Gastroesophageal sphincter (tissue), 4 donors: ENCODE data around the gene PCYT1B. TPM values are rescaled to one million over a fixed set of nuclear protein-coding genes. Genes with fewer than 3 reads are reported as not detected.

Experiments used
- ATAC-seq: fragments of 150-250 bp; one replicate; pipeline ENCODE4 v1.9.1; 2016; ENCODE audit warnings: mild to moderate bottlenecking, moderate library complexity
- H3K27ac ChIP-seq, 4 donors: fragments of 200-600 bp; sonication (generic) in 3 of 4; 1 replicate in 3 of 4; 2 replicates in 1 of 4; pipeline ENCODE4 v1.5.1; 2016 to 2019
- H3K27me3 ChIP-seq: fragments of 200-600 bp; sonication (generic); one replicate; pipeline ENCODE4 v1.5.1; 2019
- H3K36me3 ChIP-seq, 2 donors: fragments of 200-600 bp; sonication (generic); one replicate each; pipeline ENCODE4 v1.5.1; 2019; ENCODE audit warnings: control low read depth in 1 of 2
- H3K4me1 ChIP-seq, 3 donors: fragments of 200-600 bp; sonication (generic); 1 replicate in 2 of 3; 2 replicates in 1 of 3; pipeline ENCODE4 v1.5.1; 2016 to 2019; ENCODE audit warnings: control low read depth in 2 of 3
- H3K4me3 ChIP-seq, 2 donors: fragments of 200-600 bp; sonication (generic); one replicate each; pipeline ENCODE4 v1.5.1; 2019; ENCODE audit warnings: mild to moderate bottlenecking in 1 of 2, moderate library complexity in 1 of 2
- H3K9me3 ChIP-seq, 3 donors: fragments of 200-600 bp; sonication (generic); one replicate each; pipeline ENCODE4 v1.5.1; 2017 to 2019; ENCODE audit warnings: control low read depth in 2 of 3
- CTCF ChIP-seq, 4 experiments: fragments of 200-600 bp in 2 of 4; fragments of 450-650 bp in 2 of 4; sonication (generic) in 1 of 4; IDR thresholded peaks; one replicate each; pipeline ENCODE4 v1.5.1; 2017 to 2019; ENCODE audit warnings: antibody characterized with exemption in 4 of 4, mild to moderate bottlenecking in 2 of 4, moderate library complexity in 2 of 4
- EP300 ChIP-seq: sonication (generic); formaldehyde crosslinking; IDR thresholded peaks from one replicate; pipeline ENCODE4 v1.6.1; 2017; ENCODE audit warnings: antibody characterized with exemption, mild to moderate bottlenecking
- POLR2A ChIP-seq, 2 donors: fragments of 450-650 bp; IDR thresholded peaks; one replicate each; pipeline ENCODE4 v1.6.1; 2017; ENCODE audit warnings: antibody characterized with exemption in 2 of 2, mild to moderate bottlenecking in 2 of 2, moderate library complexity in 1 of 2
- POLR2AphosphoS5 ChIP-seq: sonication (generic); formaldehyde crosslinking; IDR thresholded peaks from one replicate; pipeline ENCODE4 v1.6.1; 2017; ENCODE audit warnings: antibody characterized with exemption
- WGBS, 2 donors: methylation state at CpG; one replicate each; pipeline ENCODE4 v1.1.5; 2018; ENCODE audit warnings: low coverage in 1 of 2; 5-methylcytosine and 5-hydroxymethylcytosine counted together
- total RNA-seq, 4 donors: library from RNA; depleted of rRNA; stranded (reverse); fragments of >200 nt; gene quantifications; one replicate each; pipeline ENCODE4 v1.1.0, GENCODE V29; 2016

PCYT1B gene
- total RNA-seq, 4 donors from 2014 or later = 1.6 to 12.5 (median 4.6) TPM

- 50 to 78% methylated on average over 1 of the region's 1 CpG for WGBS, 2 donors
- peaks cover 0 to 55% of the 10 kb centered on the region in 2 donors for H3K36me3 ChIP-seq
- TF ChIP-seq POLR2A (IDR thresholded peaks at IDR 0.05) = no peak
- no peak for TF ChIP-seq EP300
- TF ChIP-seq POLR2AphosphoS5 = no peak
- TF ChIP-seq CTCF (IDR thresholded peaks at IDR 0.05) = no peak
- no peaks in the 10 kb centered on the region for H3K9me3 ChIP-seq
- no peaks in the 10 kb centered on the region for H3K27me3 ChIP-seq
- no peak for ATAC-seq
- no peak overlapping the region for H3K27ac ChIP-seq
- no peak overlapping the region for H3K4me3 ChIP-seq
- H3K4me1 ChIP-seq = no peaks in the 10 kb centered on the region
These were observed 118.5 kb downstream of the PCYT1B start for GRCh38 chrX:24528605-24529004.

- no peak for ATAC-seq
- no peaks in the 10 kb centered on the region for H3K27me3 ChIP-seq
- no peaks in the 10 kb centered on the region for H3K9me3 ChIP-seq
- peaks cover 0 to 42% of the 10 kb centered on the region in 2 donors for H3K36me3 ChIP-seq
- no peak for TF ChIP-seq POLR2AphosphoS5
- no peak for TF ChIP-seq POLR2A (IDR thresholded peaks at IDR 0.05)
- no peak for TF ChIP-seq CTCF (IDR thresholded peaks at IDR 0.05)
- TF ChIP-seq EP300 = no peak
- 59 to 94% methylated on average over 2 of the region's 2 CpGs for WGBS, 2 donors
- no peak overlapping the region for H3K27ac ChIP-seq
- H3K4me3 ChIP-seq = no peak overlapping the region
- no peaks in the 10 kb centered on the region for H3K4me1 ChIP-seq
These were observed 120.5 kb downstream of the PCYT1B start for GRCh38 chrX:24526616-24527015.

GRCh38 chrX:24525455-24525854 lies 121.7 kb downstream of the PCYT1B start:
- H3K4me1 ChIP-seq = no peaks in the 10 kb centered on the region
- H3K27ac ChIP-seq = no peak overlapping the region
- no peaks in the 10 kb centered on the region for H3K27me3 ChIP-seq
- no peak for ATAC-seq
- 33 to 82% methylated on average over 1 to 2 of the region's 2 CpGs for WGBS, 2 donors
- peaks cover 0 to 48% of the 10 kb centered on the region in 2 donors for H3K36me3 ChIP-seq
- H3K9me3 ChIP-seq = no peaks in the 10 kb centered on the region
- TF ChIP-seq POLR2A (IDR thresholded peaks at IDR 0.05) (no peak), CTCF (IDR thresholded peaks at IDR 0.05) (no peak)
- H3K4me3 ChIP-seq = no peak overlapping the region

GRCh38 chrX:24520472-24520871 lies 126.7 kb downstream of the PCYT1B start:
- Histone ChIP-seq H3K9me3 (no peaks in the 10 kb centered on the region), H3K4me1 (no peaks in the 10 kb centered on the region), H3K27me3 (no peaks in the 10 kb centered on the region), H3K27ac (no peak overlapping the region), H3K4me3 (no peak overlapping the region), H3K36me3 (peaks cover 0 to 25% of the 10 kb centered on the region in 2 donors)
- 75 to 81% methylated on average over 2 of the region's 2 CpGs for WGBS, 2 donors
- TF ChIP-seq POLR2A (IDR thresholded peaks at IDR 0.05) (no peak), EP300 (no peak), POLR2AphosphoS5 (no peak), CTCF (IDR thresholded peaks at IDR 0.05) (no peak)
- ATAC-seq = no peak

- H3K36me3 ChIP-seq = peaks cover 0 to 22% of the 10 kb centered on the region in 2 donors
- no peaks in the 10 kb centered on the region for H3K4me1 ChIP-seq
- WGBS, 2 donors = 36 to 40% methylated on average over 4 of the region's 4 CpGs
- H3K27ac ChIP-seq = no peak overlapping the region
- H3K9me3 ChIP-seq = no peaks in the 10 kb centered on the region
- no peak overlapping the region for H3K4me3 ChIP-seq
- ATAC-seq = no peak
- no peak for TF ChIP-seq POLR2AphosphoS5
- no peak for TF ChIP-seq EP300
- TF ChIP-seq POLR2A (IDR thresholded peaks at IDR 0.05) = no peak
- TF ChIP-seq CTCF (IDR thresholded peaks at IDR 0.05) = peak in 2 of 4 experiments; percentile 27 to 47
- H3K27me3 ChIP-seq = no peaks in the 10 kb centered on the region
These were observed 131.7 kb downstream of the PCYT1B start for GRCh38 chrX:24515447-24515846.
